Spleen (tissue), 11 donors: ENCODE data around the gene STXBP5. TPM values are rescaled to one million over a fixed set of nuclear protein-coding genes. Genes with fewer than 3 reads are reported as not detected.

Source experiments
- DNase-seq: peaks from one replicate; pipeline ENCODE4 v3.0.0-alpha.2; 2020
- H3K27ac ChIP-seq, 8 donors: fragments of 200-600 bp; sonication (generic) in 7 of 8; 1 replicate in 4 of 8; 2 replicates in 4 of 8; pipeline versions ENCODE4 v1.5.0 to v1.8.0; 2016 to 2021; ENCODE audit warnings: inconsistent platforms in 4 of 8, mild to moderate bottlenecking in 4 of 8, moderate library complexity in 1 of 8
- H3K27me3 ChIP-seq, 7 donors: fragments of 200-600 bp; sonication (generic) in 6 of 7; replicated peaks in 1 of 7; 1 replicate in 4 of 7; 2 replicates in 3 of 7; pipeline versions ENCODE4 v1.5.0 to v1.8.0; 2016 to 2021; ENCODE audit warnings: inconsistent platforms in 3 of 7, mild to moderate bottlenecking in 1 of 7
- H3K36me3 ChIP-seq, 6 donors: fragments of 200-600 bp; sonication (generic) in 5 of 6; 1 replicate in 4 of 6; 2 replicates in 2 of 6; pipeline versions ENCODE4 v1.5.0 to v1.8.0; 2016 to 2021; ENCODE audit warnings: inconsistent platforms in 2 of 6
- H3K4me1 ChIP-seq, 6 donors: fragments of 200-600 bp; sonication (generic) in 5 of 6; 1 replicate in 3 of 6; 2 replicates in 3 of 6; pipeline versions ENCODE4 v1.5.0 to v1.8.0; 2016 to 2021; ENCODE audit warnings: inconsistent platforms in 3 of 6
- H3K4me3 ChIP-seq, 8 donors: fragments of 200-600 bp; sonication (generic) in 7 of 8; 1 replicate in 4 of 8; 2 replicates in 4 of 8; pipeline versions ENCODE4 v1.5.0 to v1.8.0; 2016 to 2021; ENCODE audit warnings: inconsistent platforms in 4 of 8, mild to moderate bottlenecking in 4 of 8, moderate library complexity in 2 of 8
- H3K9me3 ChIP-seq, 8 donors: fragments of 200-600 bp; sonication (generic) in 7 of 8; 1 replicate in 4 of 8; 2 replicates in 4 of 8; pipeline versions ENCODE4 v1.5.0 to v1.8.0; 2016 to 2021; ENCODE audit warnings: inconsistent platforms in 4 of 8
- POLR2A ChIP-seq, 3 donors: fragments of 450-650 bp; IDR thresholded peaks; one replicate each; pipeline ENCODE4 v1.5.1; 2017; ENCODE audit warnings: antibody characterized with exemption in 3 of 3, mild to moderate bottlenecking in 1 of 3
- POLR2AphosphoS5 ChIP-seq, 3 donors: sonication (generic); formaldehyde crosslinking; IDR thresholded peaks; one replicate each; pipeline ENCODE4 v1.5.1; 2017; ENCODE audit warnings: antibody characterized with exemption in 3 of 3
- WGBS, 5 donors: extraction: QIAGEN DNeasy Blood & Tissue Kit in 3 of 5; methylation state at CpG; one replicate each; pipeline versions ENCODE4 v1.1.5 to v1.1.7; 2013 to 2018; 5-methylcytosine and 5-hydroxymethylcytosine counted together
- intact Hi-C: fragments of 100-400 bp; cut with DNase I; formaldehyde crosslinking; loops from one replicate; pipeline ENCODE4 v1.15.0; 2023; ENCODE audit warnings: low total_unique reads
- polyA plus RNA-seq, 3 donors: library from polyadenylated mRNA; stranded (reverse); fragments of 200-250 nt; gene quantifications; one replicate each; pipeline ENCODE4 v1.2.1, GENCODE V29; 2013
- total RNA-seq, 7 donors: library from RNA; depleted of rRNA in 3 of 7; stranded (reverse); fragments of >200 nt in 3 of 7; fragmentation: NEBNext Ultra II Directional in 4 of 7; extraction: Animal tissue kit (Norgen Biotek cat#: 25700) in 4 of 7; gene quantifications; one replicate each; pipeline versions ENCODE4 v1.1.0 to v1.2.1, GENCODE V29; 2016 to 2021
- TF ChIP-seq, protein P1 (sequence below), 11 experiments: fragments of 200-600 bp in 7 of 11; fragments of 450-650 bp in 4 of 11; sonication (generic) in 4 of 11; IDR thresholded peaks in 8 of 11; conservative IDR thresholded peaks in 3 of 11; 1 replicate in 7 of 11; 2 replicates in 4 of 11; pipeline versions ENCODE4 v1.4.0 to v1.8.0; 2016 to 2021; ENCODE audit warnings: antibody characterized with exemption in 11 of 11, inconsistent platforms in 4 of 11, mild to moderate bottlenecking in 1 of 11
- donor health status: healthy with polysubstance abuse.
- donor health status: DM: no; HTN: no; CAD: no; lungs with moderate emphysema.
- donor health status: DM: no; HTN: no; CAD: no.
- donor health status: Bipolar disorder and iron deficiency.
- donor health status: healthy.
- donor health status: DM: no; HTN: no; CAD: no.
- donor health status: DM: yes; HTN: yes; CAD: no.

STXBP5 gene
- total and polyA plus RNA-seq, 10 donors = 6.5 to 51.1 (median 32.3) TPM

DNA sequence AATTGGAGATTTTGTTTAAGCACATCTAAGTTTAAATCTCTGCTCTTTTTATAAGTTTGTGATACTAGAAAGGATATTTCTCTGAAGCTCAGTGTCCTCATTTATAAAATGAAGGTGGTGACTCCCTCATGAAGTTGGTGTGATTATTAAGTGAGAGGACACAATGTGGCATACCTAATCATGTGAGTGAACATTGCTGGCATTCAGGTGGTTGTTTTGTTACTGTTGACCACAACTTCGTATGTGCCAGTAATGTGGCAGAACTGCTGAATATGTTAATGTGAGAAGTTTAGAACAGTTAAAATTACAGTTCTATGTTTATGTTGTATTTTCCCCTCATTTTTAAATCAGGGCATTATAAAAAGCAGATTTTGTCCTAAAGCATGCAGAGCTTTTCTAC lies 127.2 kb downstream of the STXBP5 start:
- no peak overlapping the region for H3K4me3 ChIP-seq
- no peaks in the 10 kb centered on the region for H3K9me3 ChIP-seq
- no peaks in the 10 kb centered on the region for H3K4me1 ChIP-seq
- no peak overlapping the region for H3K27ac ChIP-seq
- 82 to 98% (median 86%) methylated on average over 1 of the region's 1 CpG for WGBS, 5 donors
- TF ChIP-seq POLR2A (IDR thresholded peaks at IDR 0.05) (no peak), POLR2AphosphoS5 (IDR thresholded peaks at IDR 0.05) (no peak)
- TF ChIP-seq, protein P1, sequence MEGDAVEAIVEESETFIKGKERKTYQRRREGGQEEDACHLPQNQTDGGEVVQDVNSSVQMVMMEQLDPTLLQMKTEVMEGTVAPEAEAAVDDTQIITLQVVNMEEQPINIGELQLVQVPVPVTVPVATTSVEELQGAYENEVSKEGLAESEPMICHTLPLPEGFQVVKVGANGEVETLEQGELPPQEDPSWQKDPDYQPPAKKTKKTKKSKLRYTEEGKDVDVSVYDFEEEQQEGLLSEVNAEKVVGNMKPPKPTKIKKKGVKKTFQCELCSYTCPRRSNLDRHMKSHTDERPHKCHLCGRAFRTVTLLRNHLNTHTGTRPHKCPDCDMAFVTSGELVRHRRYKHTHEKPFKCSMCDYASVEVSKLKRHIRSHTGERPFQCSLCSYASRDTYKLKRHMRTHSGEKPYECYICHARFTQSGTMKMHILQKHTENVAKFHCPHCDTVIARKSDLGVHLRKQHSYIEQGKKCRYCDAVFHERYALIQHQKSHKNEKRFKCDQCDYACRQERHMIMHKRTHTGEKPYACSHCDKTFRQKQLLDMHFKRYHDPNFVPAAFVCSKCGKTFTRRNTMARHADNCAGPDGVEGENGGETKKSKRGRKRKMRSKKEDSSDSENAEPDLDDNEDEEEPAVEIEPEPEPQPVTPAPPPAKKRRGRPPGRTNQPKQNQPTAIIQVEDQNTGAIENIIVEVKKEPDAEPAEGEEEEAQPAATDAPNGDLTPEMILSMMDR (IDR thresholded peaks at IDR 0.05 in 8 of 11, conservative IDR thresholded peaks at IDR 0.05 in 3 of 11) = no peak
- intact Hi-C loops = no loop called here
- H3K36me3 ChIP-seq = peaks cover 0 to 77% (median 14%) of the 10 kb centered on the region in 6 donors
- DNase-seq = no peak
- no peaks in the 10 kb centered on the region for H3K27me3 ChIP-seq

DNA sequence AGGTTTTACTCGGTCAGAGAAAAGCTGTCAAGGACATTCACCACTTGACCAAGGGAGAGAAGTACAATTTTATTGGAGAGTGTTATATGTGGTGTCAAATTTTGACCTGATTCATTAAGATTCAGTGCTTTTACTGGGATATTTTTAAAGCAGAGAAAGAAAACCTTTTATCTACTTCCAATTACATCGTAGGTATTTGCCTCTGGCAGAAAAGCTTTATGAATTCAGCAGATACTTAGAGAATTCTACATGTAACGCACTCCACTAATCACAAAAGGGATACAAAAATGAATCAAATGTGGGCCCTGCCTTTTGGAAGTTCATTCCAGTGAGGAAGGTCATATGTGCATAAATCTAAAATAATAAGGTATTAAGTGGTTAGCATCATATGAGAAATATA lies 133.7 kb downstream of the STXBP5 start:
- H3K4me3 ChIP-seq = no peak overlapping the region
- H3K27me3 ChIP-seq = no peaks in the 10 kb centered on the region
- intact Hi-C loops = no loop called here
- 83 to 90% (median 85%) methylated on average over 3 of the region's 3 CpGs for WGBS, 5 donors
- no peaks in the 10 kb centered on the region for H3K9me3 ChIP-seq
- peaks cover 0 to 78% (median 5%) of the 10 kb centered on the region in 6 donors for H3K36me3 ChIP-seq
- H3K4me1 ChIP-seq = no peaks in the 10 kb centered on the region
- no peak for TF ChIP-seq POLR2AphosphoS5 (IDR thresholded peaks at IDR 0.05)
- TF ChIP-seq, protein P1 (IDR thresholded peaks at IDR 0.05 in 8 of 11, conservative IDR thresholded peaks at IDR 0.05 in 3 of 11) = no peak
- no peak for TF ChIP-seq POLR2A (IDR thresholded peaks at IDR 0.05)
- H3K27ac ChIP-seq = no peak overlapping the region
- DNase-seq = no peak

DNA sequence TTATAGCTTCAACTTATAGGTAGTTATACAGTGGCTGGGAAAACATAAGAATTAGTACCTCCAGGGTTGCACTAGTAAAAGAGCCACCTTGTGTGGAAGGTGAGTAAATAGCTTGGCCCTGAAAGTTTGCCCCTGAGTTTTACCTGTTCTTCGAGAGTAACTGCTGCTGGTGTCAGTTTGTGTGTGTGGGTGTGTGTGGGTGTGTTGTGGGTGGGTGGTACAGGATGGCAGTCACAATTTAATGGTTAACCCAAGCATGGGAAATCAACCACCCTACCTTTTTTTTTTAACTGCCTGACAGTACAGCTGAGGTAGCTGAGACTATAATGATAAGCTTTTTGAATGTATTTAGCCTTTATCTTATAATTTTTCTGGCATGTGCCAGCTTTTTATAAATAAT lies 137.3 kb downstream of the STXBP5 start:
- Histone ChIP-seq H3K27me3 (no peaks in the 10 kb centered on the region), H3K27ac (no peak overlapping the region), H3K9me3 (no peaks in the 10 kb centered on the region), H3K36me3 (peaks cover 0 to 63% (median 4%) of the 10 kb centered on the region in 6 donors), H3K4me3 (no peak overlapping the region), H3K4me1 (no peaks in the 10 kb centered on the region)
- no peak for DNase-seq
- 89 to 100% (median 94%) methylated on average over 1 of the region's 1 CpG for WGBS, 5 donors
- TF ChIP-seq POLR2A (IDR thresholded peaks at IDR 0.05) = no peak
- TF ChIP-seq, protein P1 (IDR thresholded peaks at IDR 0.05 in 8 of 11, conservative IDR thresholded peaks at IDR 0.05 in 3 of 11) = no peak
- no peak for TF ChIP-seq POLR2AphosphoS5 (IDR thresholded peaks at IDR 0.05)
- intact Hi-C loops = no loop called here

DNA sequence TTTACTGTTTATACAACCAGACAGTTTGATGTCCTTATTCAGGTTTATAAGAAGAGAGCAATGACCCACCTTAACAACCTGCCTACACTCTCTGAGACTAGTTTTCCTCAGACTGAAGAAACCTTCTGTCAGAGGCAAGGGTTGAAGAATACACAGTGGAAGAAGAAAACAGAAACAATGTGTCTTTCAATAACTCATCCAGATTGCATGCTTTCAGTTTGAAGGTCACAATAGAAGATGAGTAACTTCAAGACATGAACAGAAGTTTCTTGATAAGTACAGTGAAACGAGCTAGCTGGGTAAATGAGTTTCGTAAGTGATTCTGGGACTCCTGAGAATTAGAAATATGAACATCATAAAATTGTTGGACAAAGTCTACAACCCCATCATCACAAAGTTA lies 141.7 kb downstream of the STXBP5 start:
- WGBS, 5 donors = 86 to 94% (median 87%) methylated on average over 2 of the region's 2 CpGs
- Histone ChIP-seq H3K36me3 (peaks cover 0 to 53% (median 2%) of the 10 kb centered on the region in 6 donors), H3K4me1 (no peaks in the 10 kb centered on the region), H3K4me3 (no peak overlapping the region), H3K9me3 (no peaks in the 10 kb centered on the region), H3K27ac (no peak overlapping the region), H3K27me3 (no peaks in the 10 kb centered on the region)
- TF ChIP-seq, protein P1 (IDR thresholded peaks at IDR 0.05 in 8 of 11, conservative IDR thresholded peaks at IDR 0.05 in 3 of 11) = no peak
- TF ChIP-seq POLR2AphosphoS5 (IDR thresholded peaks at IDR 0.05) = no peak
- TF ChIP-seq POLR2A (IDR thresholded peaks at IDR 0.05) = no peak
- intact Hi-C loops = no loop called here
- DNase-seq = no peak
